Measurements from ENCODE around the gene MAGEB3.
A peak's percentile ranks its signal among the peaks of the same experiment; 100 is the strongest.

The MAGEB3 gene

DNA sequence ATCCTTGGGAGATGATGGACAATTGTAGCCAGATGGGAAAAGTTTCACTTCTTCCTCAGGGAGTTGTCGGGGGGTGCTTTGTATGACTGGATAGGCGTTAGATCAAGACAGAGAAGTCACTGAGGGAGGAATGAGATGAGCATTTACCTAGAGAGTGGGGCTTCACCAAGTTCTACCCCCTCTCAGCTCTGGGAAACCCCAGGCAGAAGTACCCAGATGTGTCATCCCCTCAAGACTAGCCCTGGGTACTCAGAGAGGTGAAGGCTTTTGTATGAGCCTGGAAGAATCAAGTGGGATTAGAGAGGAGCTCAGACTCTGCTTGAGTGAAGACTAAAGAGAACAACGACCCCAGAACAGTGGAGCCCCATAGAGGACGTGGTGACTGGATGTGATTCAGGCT lies 18.4 kb downstream of the MAGEB3 start:
- H3K27ac ChIP-seq = no peak overlapping the region
- TF ChIP-seq, protein P1, sequence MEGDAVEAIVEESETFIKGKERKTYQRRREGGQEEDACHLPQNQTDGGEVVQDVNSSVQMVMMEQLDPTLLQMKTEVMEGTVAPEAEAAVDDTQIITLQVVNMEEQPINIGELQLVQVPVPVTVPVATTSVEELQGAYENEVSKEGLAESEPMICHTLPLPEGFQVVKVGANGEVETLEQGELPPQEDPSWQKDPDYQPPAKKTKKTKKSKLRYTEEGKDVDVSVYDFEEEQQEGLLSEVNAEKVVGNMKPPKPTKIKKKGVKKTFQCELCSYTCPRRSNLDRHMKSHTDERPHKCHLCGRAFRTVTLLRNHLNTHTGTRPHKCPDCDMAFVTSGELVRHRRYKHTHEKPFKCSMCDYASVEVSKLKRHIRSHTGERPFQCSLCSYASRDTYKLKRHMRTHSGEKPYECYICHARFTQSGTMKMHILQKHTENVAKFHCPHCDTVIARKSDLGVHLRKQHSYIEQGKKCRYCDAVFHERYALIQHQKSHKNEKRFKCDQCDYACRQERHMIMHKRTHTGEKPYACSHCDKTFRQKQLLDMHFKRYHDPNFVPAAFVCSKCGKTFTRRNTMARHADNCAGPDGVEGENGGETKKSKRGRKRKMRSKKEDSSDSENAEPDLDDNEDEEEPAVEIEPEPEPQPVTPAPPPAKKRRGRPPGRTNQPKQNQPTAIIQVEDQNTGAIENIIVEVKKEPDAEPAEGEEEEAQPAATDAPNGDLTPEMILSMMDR (IDR thresholded peaks at IDR 0.05) = no peak
- no peak for TF ChIP-seq ZFX (IDR thresholded peaks at IDR 0.05; ENCODE audit: borderline replicate concordance)

DNA sequence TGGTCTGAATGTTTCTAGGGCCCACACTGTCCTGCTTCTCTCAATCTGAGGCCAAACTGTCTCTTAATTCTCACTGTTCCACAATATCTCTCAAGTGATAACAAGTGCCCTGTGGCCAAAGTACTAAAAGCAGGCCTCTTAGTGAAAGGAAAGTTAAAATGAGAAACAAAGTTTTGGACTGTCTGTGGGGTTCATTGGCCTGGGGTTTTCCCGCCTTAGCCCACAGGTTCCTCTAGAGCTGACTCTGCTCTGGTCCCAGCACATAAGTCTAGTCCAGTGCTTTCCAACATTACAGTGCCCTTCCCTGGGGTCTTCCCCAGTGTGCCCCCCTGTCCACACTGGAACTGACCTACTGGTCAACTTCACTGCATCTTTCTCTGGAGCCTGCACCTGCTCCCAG lies 22.8 kb downstream of the MAGEB3 start:
- no peak overlapping the region for H3K27ac ChIP-seq
- TF ChIP-seq, protein P1 (IDR thresholded peaks at IDR 0.05) = no peak
- no peak for TF ChIP-seq ZFX (IDR thresholded peaks at IDR 0.05; ENCODE audit: borderline replicate concordance)

DNA sequence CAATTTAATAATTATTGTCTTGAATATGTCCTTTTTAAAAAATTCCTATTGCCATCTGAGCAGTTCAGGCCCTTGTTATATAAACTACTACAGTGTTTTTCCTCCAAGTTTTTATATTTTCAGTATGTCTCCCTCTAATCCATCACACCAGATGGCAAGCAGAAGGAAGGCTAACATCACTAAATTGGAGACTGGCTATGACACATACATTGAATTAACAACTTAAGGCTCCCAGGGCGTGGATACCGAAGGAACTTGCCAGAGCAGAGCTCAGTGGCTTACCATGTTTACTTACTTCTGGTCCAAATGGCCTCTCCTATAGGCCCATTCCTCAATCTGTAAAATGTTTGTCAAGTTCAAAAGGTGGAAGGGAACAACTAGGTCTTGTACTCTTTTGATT lies 29.5 kb downstream of the MAGEB3 start:
- H3K27ac ChIP-seq = no peak overlapping the region
- TF ChIP-seq, protein P1 (IDR thresholded peaks at IDR 0.05) = no peak
- TF ChIP-seq ZFX (IDR thresholded peaks at IDR 0.05; ENCODE audit: borderline replicate concordance) = no peak

DNA sequence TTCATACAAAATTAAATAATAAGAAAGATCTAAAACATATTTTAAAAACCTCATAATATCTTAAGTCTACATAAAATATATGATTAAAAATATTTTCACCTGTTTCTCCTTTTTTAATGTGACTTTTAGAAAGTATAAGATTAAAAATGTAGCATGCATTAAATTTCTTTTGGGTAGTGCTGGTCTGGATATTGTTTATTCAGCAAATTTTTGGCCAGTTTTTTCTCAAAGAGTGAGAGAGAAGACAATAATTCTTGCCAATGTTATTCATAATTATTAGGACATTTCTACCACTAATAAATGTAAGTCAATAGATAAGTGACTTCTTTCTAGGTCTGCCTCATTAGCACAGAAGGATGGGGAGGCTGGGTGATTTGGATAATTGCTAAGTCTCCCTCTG lies 30.6 kb downstream of the MAGEB3 start:
- no peak overlapping the region for H3K27ac ChIP-seq
- no peak for TF ChIP-seq ZFX (IDR thresholded peaks at IDR 0.05; ENCODE audit: borderline replicate concordance)
- TF ChIP-seq, protein P1 (IDR thresholded peaks at IDR 0.05) = no peak

DNA sequence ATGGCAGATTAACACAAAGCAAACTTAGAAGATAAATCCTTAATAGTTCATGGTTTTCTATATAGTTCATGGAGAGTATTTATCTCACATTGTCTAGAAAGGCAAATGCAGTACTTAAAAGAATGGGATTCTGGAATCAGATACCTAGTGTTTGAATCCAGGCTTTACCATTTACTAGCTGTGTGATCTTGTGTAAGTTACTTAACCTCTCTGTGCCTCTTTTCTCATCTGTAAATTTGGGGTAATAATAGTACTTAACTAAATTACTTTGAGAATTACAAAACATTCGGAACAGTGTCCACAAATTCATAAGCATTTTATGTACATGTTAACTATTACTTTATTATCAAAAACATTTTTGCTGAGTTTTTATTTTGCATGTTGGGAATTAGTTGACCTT lies 32.3 kb downstream of the MAGEB3 start:
- no peak for TF ChIP-seq ZFX (IDR thresholded peaks at IDR 0.05; ENCODE audit: borderline replicate concordance)
- TF ChIP-seq, protein P1 (IDR thresholded peaks at IDR 0.05) = no peak
- no peak overlapping the region for H3K27ac ChIP-seq

DNA sequence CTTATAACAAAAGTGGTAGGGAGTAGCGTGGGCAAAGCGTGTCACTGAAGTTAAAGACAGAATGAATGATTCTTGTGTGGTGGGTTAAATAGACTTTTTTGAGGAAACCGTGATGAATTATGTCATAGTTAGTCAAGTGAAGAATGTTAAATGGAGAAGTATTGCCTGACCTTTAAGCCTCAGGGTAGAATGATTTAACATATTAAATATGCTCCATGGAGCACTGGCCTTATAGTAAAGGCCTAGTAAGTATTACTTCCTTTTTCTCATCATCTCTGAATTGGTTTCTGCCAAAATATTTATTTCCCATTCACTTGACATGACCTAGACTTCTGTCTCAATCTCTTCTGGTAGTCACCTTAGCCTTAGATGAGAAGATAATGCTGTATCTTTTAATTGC lies 40.2 kb downstream of the MAGEB3 start:
- TF ChIP-seq, protein P1 (IDR thresholded peaks at IDR 0.05) = no peak
- no peak for TF ChIP-seq ZFX (IDR thresholded peaks at IDR 0.05; ENCODE audit: borderline replicate concordance)
- no peak overlapping the region for H3K27ac ChIP-seq

DNA sequence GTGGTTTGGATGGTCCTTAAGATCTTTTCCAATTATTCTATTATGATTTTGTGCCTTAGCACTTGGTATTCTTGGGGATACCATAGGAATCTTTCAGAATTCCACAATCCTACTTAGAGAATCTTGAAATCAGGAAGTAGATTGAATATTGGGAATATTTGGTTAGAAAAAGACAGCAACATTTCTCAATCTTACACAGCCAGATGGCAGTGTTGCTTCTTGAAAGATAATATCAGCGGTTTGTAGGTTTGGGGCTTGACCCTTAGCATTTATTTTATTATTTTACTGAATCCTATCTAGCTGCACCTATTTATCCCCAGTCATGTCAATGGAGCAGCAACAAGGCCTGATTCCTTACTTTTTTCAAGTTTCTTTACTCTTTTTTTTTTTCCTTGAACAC lies 45.0 kb downstream of the MAGEB3 start:
- H3K27ac ChIP-seq = no peak overlapping the region
- TF ChIP-seq ZFX (IDR thresholded peaks at IDR 0.05; ENCODE audit: borderline replicate concordance) = no peak
- TF ChIP-seq, protein P1 (IDR thresholded peaks at IDR 0.05) = peak; percentile 30
